Epithelial cell of esophagus (primary cell): ENCODE data around the gene ITGA8.

ENCODE experiments used
- DNase-seq: peaks from one replicate; pipeline ENCODE4 v3.0.0; 2010; ENCODE audit warnings: low read depth
- H3K4me3 ChIP-seq: 2 replicates; pipeline ENCODE4 v1.5.1; 2011; ENCODE audit warnings: mild to moderate bottlenecking, low read length, control low read depth
- CTCF ChIP-seq: IDR thresholded peaks from 2 replicates; pipeline ENCODE4 v1.5.1; 2011; ENCODE audit warnings: low read depth, mild to moderate bottlenecking, low read length, control low read depth, inconsistent platforms; ENCODE audit not compliant: insufficient read depth; ENCODE audit errors: missing control alignments

The ITGA8 gene

GRCh38 chr10:15546606-15547005 is 173.1 kb downstream of the ITGA8 start:
- no peak for DNase-seq
- no peak for TF ChIP-seq CTCF
- no peak overlapping the region for H3K4me3 ChIP-seq

GRCh38 chr10:15545884-15546283 is 173.8 kb downstream of the ITGA8 start:
- no peak overlapping the region for H3K4me3 ChIP-seq
- no peak for TF ChIP-seq CTCF
- DNase-seq: no peak

- TF ChIP-seq CTCF: no peak
- H3K4me3 ChIP-seq: no peak overlapping the region
These were observed 174.5 kb downstream of the ITGA8 start for GRCh38 chr10:15545266-15545665.

GRCh38 chr10:15543994-15544393 is 175.7 kb downstream of the ITGA8 start:
- no peak overlapping the region for H3K4me3 ChIP-seq
- DNase-seq: no peak
- no peak for TF ChIP-seq CTCF

More at GRCh38 chr10:15545266-15545665, 174.5 kb downstream of the ITGA8 start:
- no peak for DNase-seq

GRCh38 chr10:15542817-15543216 is 176.9 kb downstream of the ITGA8 start:
- no peak for TF ChIP-seq CTCF
- H3K4me3 ChIP-seq: no peak overlapping the region
- DNase-seq: no peak

- H3K4me3 ChIP-seq: no peak overlapping the region
- no peak for DNase-seq
- TF ChIP-seq CTCF: no peak
These were observed 178.3 kb downstream of the ITGA8 start for GRCh38 chr10:15541376-15541775.

- DNase-seq: no peak
- no peak overlapping the region for H3K4me3 ChIP-seq
- no peak for TF ChIP-seq CTCF
These were observed 179.0 kb downstream of the ITGA8 start for GRCh38 chr10:15540727-15541126.
